ENCODE measurements around the gene RSAD1. TPM values are rescaled to one million over a fixed set of nuclear protein-coding genes. Genes with fewer than 3 reads are reported as not detected.
A peak's percentile ranks its signal among the peaks of the same experiment; 100 is the strongest.

RSAD1 gene
- total RNA-seq, 1 experiment from 2014 or later: 51.1 TPM

- Mint-ChIP-seq H3K36me3 (ENCODE audit: insufficient read depth, unreplicated experiment) (peaks cover 28% of the 10 kb centered on the region), H3K27ac (ENCODE audit: unreplicated experiment) (no peak overlapping the region), H3K4me1 (ENCODE audit: low read depth, unreplicated experiment) (peaks cover 16% of the 10 kb centered on the region), H3K9me3 (ENCODE audit: low read depth, unreplicated experiment) (no peaks in the 10 kb centered on the region), H3K4me3 (ENCODE audit: low read depth, unreplicated experiment) (no peak overlapping the region), H3K27me3 (ENCODE audit: unreplicated experiment) (no peaks in the 10 kb centered on the region)
- intact Hi-C loops (cut with micrococcal nuclease; ENCODE audit: unreplicated experiment): no loop called here
- no peak for TF ChIP-seq CTCF (IDR thresholded peaks at IDR 0.05; ENCODE audit: unreplicated experiment)
- no peak for DNase-seq
- CTCF ChIA-PET: interaction anchor here (0.6 to 1.1 kb wide), 2 partner anchors 14 to 204 kb away, joined by 4 to 5 read pairs; no protein-coding TSS in a partner anchor
- no TSS peak for BruUV-seq (replicated peaks)
These were observed 20.4 kb upstream of the RSAD1 start for GRCh38 chr17:50458270-50458669.

GRCh38 chr17:50458701-50459676 is 19.7 kb upstream of the RSAD1 start:
- DNase-seq: peak; percentile 40
- H3K4me1 Mint-ChIP-seq (ENCODE audit: low read depth, unreplicated experiment): peaks cover 15% of the 10 kb centered on the region
- H3K36me3 Mint-ChIP-seq (ENCODE audit: insufficient read depth, unreplicated experiment): peaks cover 29% of the 10 kb centered on the region
- BruUV-seq (replicated peaks): no TSS peak
- TF ChIP-seq CTCF (IDR thresholded peaks at IDR 0.05; ENCODE audit: unreplicated experiment): no peak
- H3K27me3 Mint-ChIP-seq (ENCODE audit: unreplicated experiment): no peaks in the 10 kb centered on the region
- H3K9me3 Mint-ChIP-seq (ENCODE audit: low read depth, unreplicated experiment): no peaks in the 10 kb centered on the region
- H3K27ac Mint-ChIP-seq (ENCODE audit: unreplicated experiment): no peak overlapping the region
- H3K4me3 Mint-ChIP-seq (ENCODE audit: low read depth, unreplicated experiment): no peak overlapping the region
- intact Hi-C loops (cut with micrococcal nuclease; ENCODE audit: unreplicated experiment): no loop called here
- CTCF ChIA-PET: interaction anchor here (0.6 kb wide), 2 partner anchors 205 to 1088 kb away, joined by 5 to 8 read pairs; no protein-coding TSS in a partner anchor

GRCh38 chr17:50459756-50460155 is 18.9 kb upstream of the RSAD1 start:
- CTCF ChIA-PET: no interaction called here
- Mint-ChIP-seq H3K27me3 (ENCODE audit: unreplicated experiment) (no peaks in the 10 kb centered on the region), H3K36me3 (ENCODE audit: insufficient read depth, unreplicated experiment) (peaks cover 33% of the 10 kb centered on the region), H3K4me1 (ENCODE audit: low read depth, unreplicated experiment) (peaks cover 15% of the 10 kb centered on the region), H3K27ac (ENCODE audit: unreplicated experiment) (no peak overlapping the region), H3K9me3 (ENCODE audit: low read depth, unreplicated experiment) (no peaks in the 10 kb centered on the region), H3K4me3 (ENCODE audit: low read depth, unreplicated experiment) (no peak overlapping the region)
- intact Hi-C loops (cut with micrococcal nuclease; ENCODE audit: unreplicated experiment): no loop called here
- no TSS peak for BruUV-seq (replicated peaks)
- no peak for DNase-seq
- no peak for TF ChIP-seq CTCF (IDR thresholded peaks at IDR 0.05; ENCODE audit: unreplicated experiment)

GRCh38 chr17:50460831-50461526 is 17.7 kb upstream of the RSAD1 start:
- H3K4me3 Mint-ChIP-seq (ENCODE audit: low read depth, unreplicated experiment): no peak overlapping the region
- no peaks in the 10 kb centered on the region for H3K27me3 Mint-ChIP-seq (ENCODE audit: unreplicated experiment)
- no TSS peak for BruUV-seq (replicated peaks)
- no peaks in the 10 kb centered on the region for H3K9me3 Mint-ChIP-seq (ENCODE audit: low read depth, unreplicated experiment)
- H3K36me3 Mint-ChIP-seq (ENCODE audit: insufficient read depth, unreplicated experiment): peaks cover 30% of the 10 kb centered on the region
- CTCF ChIA-PET: no interaction called here
- no peak overlapping the region for H3K27ac Mint-ChIP-seq (ENCODE audit: unreplicated experiment)
- TF ChIP-seq CTCF (IDR thresholded peaks at IDR 0.05; ENCODE audit: unreplicated experiment): no peak
- intact Hi-C loops (cut with micrococcal nuclease; ENCODE audit: unreplicated experiment): no loop called here
- no peak for DNase-seq
- H3K4me1 Mint-ChIP-seq (ENCODE audit: low read depth, unreplicated experiment): peaks cover 15% of the 10 kb centered on the region
